C4-2B (cell line): ENCODE results near the gene EFCAB8.

ENCODE experiments used
- CTCF ChIP-seq: fragments of 450-650 bp; conservative IDR thresholded peaks from 2 replicates; pipeline ENCODE4 v1.5.1; 2017; ENCODE audit warnings: mild to moderate bottlenecking
- ZFX ChIP-seq: fragments of 450-650 bp; IDR thresholded peaks from 2 replicates; pipeline ENCODE4 v1.6.1; 2017

GRCh38 chr20:33000802-33001466 is 142.2 kb downstream of the EFCAB8 start:
- TF ChIP-seq CTCF: no peak
- no peak for TF ChIP-seq ZFX
